Measurements from ENCODE around the gene EPN2.

Gene EPN2

DNA sequence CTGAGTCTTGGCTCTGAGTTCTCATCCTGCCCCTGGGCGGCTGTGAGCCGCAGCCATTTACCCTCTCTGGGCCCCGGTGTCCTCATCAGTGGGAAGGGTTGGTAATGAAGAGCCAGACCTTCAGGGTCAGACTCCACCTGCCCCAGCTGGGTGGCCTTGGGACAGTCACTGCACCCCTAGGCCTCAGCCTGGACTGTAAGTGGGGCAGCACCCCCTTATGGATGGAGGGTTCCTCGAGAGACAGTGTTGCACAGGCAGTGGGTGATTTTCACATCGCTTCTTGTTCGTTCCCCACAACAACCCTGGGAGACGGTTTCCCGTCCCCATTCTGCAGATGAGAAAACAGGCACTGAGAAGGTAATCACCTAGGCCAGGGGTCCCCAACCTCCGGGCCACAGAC is 64.8 kb downstream of the EPN2 start:
- Histone ChIP-seq H2BK15ac (ENCODE audit: low read length) (no peak overlapping the region), H3K14ac (ENCODE audit: low read length) (peak overlapping the region; percentile 3), H2BK5ac (ENCODE audit: low read length) (no peak overlapping the region), H2BK120ac (ENCODE audit: low read depth, low read length) (no peak overlapping the region), H3K9me3 (replicated peaks in 1 of 2; ENCODE audit: control insufficient read depth in 2 of 2, insufficient read depth in 1 of 2, low read depth in 1 of 2, low read length in 2 of 2) (peaks cover 0 to 2% of the 10 kb centered on the region in 2 donors), H3K18ac (ENCODE audit: low read length) (no peak overlapping the region), H3K4me2 (ENCODE audit: insufficient read depth, low read length, poor library complexity, severe bottlenecking) (no peak overlapping the region), H3K4ac (ENCODE audit: low read length) (no peak overlapping the region), H3K79me1 (ENCODE audit: low read depth, low read length) (peaks cover 2% of the 10 kb centered on the region), H3K4me1 (ENCODE audit: control insufficient read depth in 2 of 2, insufficient read depth in 1 of 2, low read depth in 1 of 2, low read length in 2 of 2) (peaks cover 9 to 20% of the 10 kb centered on the region in 2 donors), H3K36me3 (replicated peaks in 1 of 2; ENCODE audit: control insufficient read depth in 2 of 2, insufficient read depth in 2 of 2, low read length in 2 of 2) (peaks cover 8 to 54% of the 10 kb centered on the region in 2 donors), H2AK5ac (ENCODE audit: low read depth, low read length) (no peak overlapping the region), H2BK12ac (ENCODE audit: low read length) (no peak overlapping the region), H3K9ac (ENCODE audit: low read depth, low read length, poor library complexity) (no peak overlapping the region), H3K23ac (ENCODE audit: low read depth, low read length, poor library complexity) (no peak overlapping the region), H4K8ac (ENCODE audit: low read depth, low read length) (no peak overlapping the region), H3K4me3 (ENCODE audit: low read length in 2 of 2) (no peak overlapping the region), H2AFZ (ENCODE audit: low read length) (no peak overlapping the region), H3K27me3 (ENCODE audit: control insufficient read depth in 3 of 3, insufficient read depth in 3 of 3, low read depth in 1 of 3, low read length in 3 of 3) (no peaks in the 10 kb centered on the region), H4K91ac (ENCODE audit: low read depth, low read length, poor library complexity) (no peak overlapping the region), H3K27ac (replicated peaks; ENCODE audit: low read length) (no peak overlapping the region)
- no CpG with 5 or more reads among the region's 9 CpGs for WGBS, 2 donors (ENCODE audit: extremely low coverage in 2 of 2, insufficient read length in 2 of 2, insufficient replicate concordance in 1 of 2)
- DNase-seq (ENCODE audit: low spot score): no peak

DNA sequence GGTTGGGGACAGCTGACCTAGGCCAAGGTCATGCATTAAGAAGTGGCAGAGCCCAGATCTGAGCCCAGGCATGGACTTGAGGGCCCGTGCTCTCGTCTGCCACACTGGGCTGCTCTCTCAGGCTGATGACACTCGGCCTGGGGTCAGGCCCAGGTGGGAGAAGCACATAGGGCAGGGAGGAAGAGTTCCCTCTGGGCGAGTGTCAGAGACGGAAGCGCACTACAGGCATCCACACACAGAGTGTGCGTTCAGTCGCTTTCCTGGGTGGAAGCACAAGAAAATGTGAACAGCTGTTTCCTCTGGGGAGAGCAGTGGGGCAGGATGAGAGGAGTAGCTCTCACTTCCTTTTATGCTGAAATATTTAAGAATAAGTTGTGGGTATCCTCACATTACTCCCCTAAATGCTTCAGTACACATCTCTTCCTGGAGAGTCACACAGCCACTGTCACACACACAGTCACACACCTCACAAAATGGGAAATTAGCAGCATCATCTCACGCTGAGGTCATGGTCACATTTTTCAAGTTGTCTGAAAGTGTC is 65.7 kb downstream of the EPN2 start:
- Histone ChIP-seq H3K9ac (ENCODE audit: low read depth, low read length, poor library complexity) (peak overlapping the region; percentile 24), H2BK15ac (ENCODE audit: low read length) (no peak overlapping the region), H3K9me3 (replicated peaks in 1 of 2; ENCODE audit: control insufficient read depth in 2 of 2, insufficient read depth in 1 of 2, low read depth in 1 of 2, low read length in 2 of 2) (no peaks in the 10 kb centered on the region), H3K4me2 (ENCODE audit: insufficient read depth, low read length, poor library complexity, severe bottlenecking) (no peak overlapping the region), H3K27ac (replicated peaks; ENCODE audit: low read length) (no peak overlapping the region), H2AFZ (ENCODE audit: low read length) (no peak overlapping the region), H4K8ac (ENCODE audit: low read depth, low read length) (no peak overlapping the region), H2BK120ac (ENCODE audit: low read depth, low read length) (no peak overlapping the region), H2BK12ac (ENCODE audit: low read length) (no peak overlapping the region), H3K4me3 (ENCODE audit: low read length in 2 of 2) (peak overlapping the region in 1 of 2 donors; percentile 22), H3K23ac (ENCODE audit: low read depth, low read length, poor library complexity) (no peak overlapping the region), H3K18ac (ENCODE audit: low read length) (no peak overlapping the region), H3K27me3 (ENCODE audit: control insufficient read depth in 3 of 3, insufficient read depth in 3 of 3, low read depth in 1 of 3, low read length in 3 of 3) (no peaks in the 10 kb centered on the region), H3K14ac (ENCODE audit: low read length) (no peak overlapping the region), H3K4ac (ENCODE audit: low read length) (no peak overlapping the region), H3K79me1 (ENCODE audit: low read depth, low read length) (peaks cover 2% of the 10 kb centered on the region), H2AK5ac (ENCODE audit: low read depth, low read length) (no peak overlapping the region), H4K91ac (ENCODE audit: low read depth, low read length, poor library complexity) (no peak overlapping the region), H3K36me3 (replicated peaks in 1 of 2; ENCODE audit: control insufficient read depth in 2 of 2, insufficient read depth in 2 of 2, low read length in 2 of 2) (peaks cover 8 to 58% of the 10 kb centered on the region in 2 donors), H2BK5ac (ENCODE audit: low read length) (no peak overlapping the region), H3K4me1 (ENCODE audit: control insufficient read depth in 2 of 2, insufficient read depth in 1 of 2, low read depth in 1 of 2, low read length in 2 of 2) (peaks cover 9 to 20% of the 10 kb centered on the region in 2 donors)
- DNase-seq (ENCODE audit: low spot score): no peak
- no CpG with 5 or more reads among the region's 9 CpGs for WGBS, 2 donors (ENCODE audit: extremely low coverage in 2 of 2, insufficient read length in 2 of 2, insufficient replicate concordance in 1 of 2)

- no peak overlapping the region for H3K27ac ChIP-seq (replicated peaks; ENCODE audit: low read length)
- peaks cover 9 to 18% of the 10 kb centered on the region in 2 donors for H3K4me1 ChIP-seq (ENCODE audit: control insufficient read depth in 2 of 2, insufficient read depth in 1 of 2, low read depth in 1 of 2, low read length in 2 of 2)
- H2AFZ ChIP-seq (ENCODE audit: low read length): no peak overlapping the region
- no peaks in the 10 kb centered on the region for H3K27me3 ChIP-seq (ENCODE audit: control insufficient read depth in 3 of 3, insufficient read depth in 3 of 3, low read depth in 1 of 3, low read length in 3 of 3)
- no peak overlapping the region for H3K4ac ChIP-seq (ENCODE audit: low read length)
- no peak overlapping the region for H2BK15ac ChIP-seq (ENCODE audit: low read length)
- peak overlapping the region; percentile 12 for H3K18ac ChIP-seq (ENCODE audit: low read length)
- peaks cover 9 to 61% of the 10 kb centered on the region in 2 donors for H3K36me3 ChIP-seq (replicated peaks in 1 of 2; ENCODE audit: control insufficient read depth in 2 of 2, insufficient read depth in 2 of 2, low read length in 2 of 2)
- H4K91ac ChIP-seq (ENCODE audit: low read depth, low read length, poor library complexity): no peak overlapping the region
- no peak overlapping the region for H3K4me3 ChIP-seq (ENCODE audit: low read length in 2 of 2)
- no peak overlapping the region for H2AK5ac ChIP-seq (ENCODE audit: low read depth, low read length)
- H3K9ac ChIP-seq (ENCODE audit: low read depth, low read length, poor library complexity): no peak overlapping the region
- H3K14ac ChIP-seq (ENCODE audit: low read length): peak overlapping the region; percentile 5
- no peak overlapping the region for H4K8ac ChIP-seq (ENCODE audit: low read depth, low read length)
- no peak overlapping the region for H3K4me2 ChIP-seq (ENCODE audit: insufficient read depth, low read length, poor library complexity, severe bottlenecking)
- no peaks in the 10 kb centered on the region for H3K9me3 ChIP-seq (replicated peaks in 1 of 2; ENCODE audit: control insufficient read depth in 2 of 2, insufficient read depth in 1 of 2, low read depth in 1 of 2, low read length in 2 of 2)
- peaks cover 2% of the 10 kb centered on the region for H3K79me1 ChIP-seq (ENCODE audit: low read depth, low read length)
- no peak overlapping the region for H2BK120ac ChIP-seq (ENCODE audit: low read depth, low read length)
- H2BK12ac ChIP-seq (ENCODE audit: low read length): no peak overlapping the region
- no CpG with 5 or more reads among the region's 9 CpGs for WGBS, 2 donors (ENCODE audit: extremely low coverage in 2 of 2, insufficient read length in 2 of 2, insufficient replicate concordance in 1 of 2)
- no peak overlapping the region for H2BK5ac ChIP-seq (ENCODE audit: low read length)
- no peak for DNase-seq (ENCODE audit: low spot score)
- no peak overlapping the region for H3K23ac ChIP-seq (ENCODE audit: low read depth, low read length, poor library complexity)
Observed at GRCh38 chr17:19303367-19303776, 66.2 kb downstream of the EPN2 start.

DNA sequence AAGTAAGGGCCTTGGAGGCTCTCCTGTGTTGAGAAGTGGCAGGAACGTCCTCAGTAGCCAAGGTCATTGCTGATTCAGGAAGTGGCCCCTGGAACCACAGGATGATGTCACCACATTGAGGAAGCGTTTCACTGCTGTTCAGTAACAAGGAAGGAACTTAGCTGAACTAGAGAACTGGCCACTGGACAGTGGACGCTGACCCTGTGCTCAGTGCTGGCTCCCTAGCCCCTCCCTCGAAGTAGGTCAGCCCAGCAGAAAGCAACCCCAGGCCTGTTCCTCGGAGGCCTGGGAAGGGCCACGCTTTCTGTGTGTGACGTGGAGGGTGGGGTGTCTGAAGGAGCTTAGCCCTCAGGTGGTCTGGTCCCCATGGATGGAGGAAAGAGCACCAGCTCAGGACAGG is 67.0 kb downstream of the EPN2 start:
- H2AK5ac ChIP-seq (ENCODE audit: low read depth, low read length): no peak overlapping the region
- WGBS, 2 donors (ENCODE audit: extremely low coverage in 2 of 2, insufficient read length in 2 of 2, insufficient replicate concordance in 1 of 2): no CpG with 5 or more reads among the region's 7 CpGs
- DNase-seq (ENCODE audit: low spot score): no peak

More for the DNA sequence above, 67.0 kb downstream of the EPN2 start:
- Histone ChIP-seq H2BK5ac (ENCODE audit: low read length) (no peak overlapping the region), H3K23ac (ENCODE audit: low read depth, low read length, poor library complexity) (no peak overlapping the region), H3K36me3 (replicated peaks in 1 of 2; ENCODE audit: control insufficient read depth in 2 of 2, insufficient read depth in 2 of 2, low read length in 2 of 2) (peaks cover 9 to 67% of the 10 kb centered on the region in 2 donors), H3K4me1 (ENCODE audit: control insufficient read depth in 2 of 2, insufficient read depth in 1 of 2, low read depth in 1 of 2, low read length in 2 of 2) (peaks cover 6 to 10% of the 10 kb centered on the region in 2 donors), H3K14ac (ENCODE audit: low read length) (no peak overlapping the region), H3K79me1 (ENCODE audit: low read depth, low read length) (peaks cover 2% of the 10 kb centered on the region), H3K27ac (replicated peaks; ENCODE audit: low read length) (no peak overlapping the region), H2BK15ac (ENCODE audit: low read length) (no peak overlapping the region), H3K4ac (ENCODE audit: low read length) (no peak overlapping the region), H3K18ac (ENCODE audit: low read length) (no peak overlapping the region), H3K9me3 (replicated peaks in 1 of 2; ENCODE audit: control insufficient read depth in 2 of 2, insufficient read depth in 1 of 2, low read depth in 1 of 2, low read length in 2 of 2) (no peaks in the 10 kb centered on the region), H2BK12ac (ENCODE audit: low read length) (no peak overlapping the region), H3K4me3 (ENCODE audit: low read length in 2 of 2) (no peak overlapping the region), H2BK120ac (ENCODE audit: low read depth, low read length) (no peak overlapping the region), H4K91ac (ENCODE audit: low read depth, low read length, poor library complexity) (no peak overlapping the region), H2AFZ (ENCODE audit: low read length) (no peak overlapping the region), H3K27me3 (ENCODE audit: control insufficient read depth in 3 of 3, insufficient read depth in 3 of 3, low read depth in 1 of 3, low read length in 3 of 3) (no peaks in the 10 kb centered on the region), H4K8ac (ENCODE audit: low read depth, low read length) (no peak overlapping the region), H3K4me2 (ENCODE audit: insufficient read depth, low read length, poor library complexity, severe bottlenecking) (no peak overlapping the region), H3K9ac (ENCODE audit: low read depth, low read length, poor library complexity) (no peak overlapping the region)

Data from neuronal stem cell (in vitro differentiated cells).